Choroid plexus epithelial cell (primary cell): ENCODE data around the gene LSM12.

Experiments used
- DNase-seq: peaks from one replicate; pipeline ENCODE4 v3.0.0-alpha.2; 2010; ENCODE audit warnings: low read depth
- H3K4me3 ChIP-seq: 2 replicates; pipeline ENCODE4 v1.5.1; 2011; ENCODE audit warnings: low read depth, mild to moderate bottlenecking, control low read depth, low read length, moderate library complexity
- TF ChIP-seq, protein P1 (sequence below): conservative IDR thresholded peaks from 2 replicates; pipeline ENCODE4 v1.5.1; 2011; ENCODE audit warnings: low read depth, mild to moderate bottlenecking, control low read depth, inconsistent platforms, low read length, moderate library complexity

LSM12 gene

DNA sequence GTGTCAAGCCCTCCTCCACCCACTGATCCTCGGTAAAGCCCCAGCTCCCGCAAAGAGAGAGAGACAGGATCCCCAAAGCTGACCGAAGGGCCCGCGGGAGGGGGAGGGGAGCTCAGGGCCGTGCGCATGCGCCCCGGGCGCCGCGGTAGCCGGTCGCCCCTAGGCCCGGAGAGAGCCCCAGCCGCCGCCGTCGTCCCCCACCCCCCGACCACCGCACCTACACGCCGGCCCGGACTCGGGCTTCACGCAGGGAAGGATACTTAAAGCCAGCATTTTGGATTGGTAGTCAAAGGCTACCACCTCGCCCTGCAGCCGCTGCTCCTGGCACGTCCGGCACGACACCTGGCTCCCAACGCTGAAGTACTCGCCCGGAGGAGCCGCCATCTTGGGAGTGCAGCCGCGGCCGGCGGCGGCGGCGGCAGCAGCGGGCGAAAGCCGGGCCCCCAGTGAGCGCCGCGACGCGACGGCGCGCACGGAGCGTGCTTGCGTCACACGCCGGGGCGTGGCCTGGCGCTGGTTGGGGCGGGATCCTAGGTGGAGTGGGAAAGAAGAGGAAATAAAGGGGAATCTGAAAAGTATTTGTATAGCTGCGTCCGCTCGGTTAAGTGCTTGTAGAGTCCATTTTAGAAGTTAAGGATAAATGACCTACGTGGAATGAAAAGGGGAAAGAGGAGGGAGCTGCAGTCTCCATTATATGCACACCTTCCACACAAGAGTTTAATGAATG, at the start of gene LSM12:
TSS of gene LSM12 (minus strand) at position 468 of the 727 bp plus-strand sequence. CDS start at position 384, 84 bp downstream.
- TF ChIP-seq, protein P1, sequence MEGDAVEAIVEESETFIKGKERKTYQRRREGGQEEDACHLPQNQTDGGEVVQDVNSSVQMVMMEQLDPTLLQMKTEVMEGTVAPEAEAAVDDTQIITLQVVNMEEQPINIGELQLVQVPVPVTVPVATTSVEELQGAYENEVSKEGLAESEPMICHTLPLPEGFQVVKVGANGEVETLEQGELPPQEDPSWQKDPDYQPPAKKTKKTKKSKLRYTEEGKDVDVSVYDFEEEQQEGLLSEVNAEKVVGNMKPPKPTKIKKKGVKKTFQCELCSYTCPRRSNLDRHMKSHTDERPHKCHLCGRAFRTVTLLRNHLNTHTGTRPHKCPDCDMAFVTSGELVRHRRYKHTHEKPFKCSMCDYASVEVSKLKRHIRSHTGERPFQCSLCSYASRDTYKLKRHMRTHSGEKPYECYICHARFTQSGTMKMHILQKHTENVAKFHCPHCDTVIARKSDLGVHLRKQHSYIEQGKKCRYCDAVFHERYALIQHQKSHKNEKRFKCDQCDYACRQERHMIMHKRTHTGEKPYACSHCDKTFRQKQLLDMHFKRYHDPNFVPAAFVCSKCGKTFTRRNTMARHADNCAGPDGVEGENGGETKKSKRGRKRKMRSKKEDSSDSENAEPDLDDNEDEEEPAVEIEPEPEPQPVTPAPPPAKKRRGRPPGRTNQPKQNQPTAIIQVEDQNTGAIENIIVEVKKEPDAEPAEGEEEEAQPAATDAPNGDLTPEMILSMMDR, result no peak
- peak within 1 kb of the TSS; percentile 80 for H3K4me3 ChIP-seq
- peak; percentile 93 for DNase-seq

DNA sequence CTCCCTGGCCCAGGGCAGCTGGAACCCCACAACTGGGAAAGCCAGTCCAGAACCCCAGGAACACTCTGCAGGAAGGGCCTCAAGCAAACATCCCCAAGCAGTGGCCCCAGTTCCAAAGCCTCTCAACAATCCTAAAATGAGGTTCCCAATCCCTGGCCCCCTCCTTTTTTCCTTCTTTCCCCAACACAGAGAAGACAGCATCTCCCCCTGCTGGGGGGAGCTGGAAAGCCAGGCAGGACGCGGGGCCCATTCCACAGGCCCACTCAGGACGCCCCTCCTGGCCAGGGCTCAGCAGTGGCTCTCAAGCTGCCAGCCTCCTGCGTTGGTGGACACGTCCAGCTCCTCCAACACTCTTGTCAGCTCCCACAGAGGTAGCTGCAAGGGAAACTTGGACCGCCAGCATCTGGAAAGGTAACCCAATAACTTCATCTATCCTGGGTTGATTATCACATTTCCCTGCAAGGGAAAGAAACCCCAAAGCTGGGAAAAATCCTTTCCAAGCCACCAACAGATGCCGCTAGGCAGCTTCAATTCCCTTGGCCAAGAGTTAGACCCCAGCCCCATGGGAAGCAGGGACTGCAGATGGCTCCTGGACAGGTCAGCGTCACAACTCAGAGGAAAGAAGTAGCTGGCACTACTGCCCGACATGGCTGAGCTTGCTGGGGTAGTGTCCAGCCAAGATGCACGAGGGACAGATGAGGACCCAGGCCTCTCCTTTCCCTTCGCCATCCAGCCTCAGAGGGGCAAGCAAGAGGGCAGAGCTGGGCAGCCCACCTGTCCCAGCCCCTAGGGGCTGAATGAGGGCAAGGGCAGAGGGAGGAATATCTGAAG, 49.3 kb upstream of the LSM12 start:
- no peak overlapping the region for H3K4me3 ChIP-seq
- peak; percentile 58 for DNase-seq
- TF ChIP-seq, protein P1, result peak; percentile 93

DNA sequence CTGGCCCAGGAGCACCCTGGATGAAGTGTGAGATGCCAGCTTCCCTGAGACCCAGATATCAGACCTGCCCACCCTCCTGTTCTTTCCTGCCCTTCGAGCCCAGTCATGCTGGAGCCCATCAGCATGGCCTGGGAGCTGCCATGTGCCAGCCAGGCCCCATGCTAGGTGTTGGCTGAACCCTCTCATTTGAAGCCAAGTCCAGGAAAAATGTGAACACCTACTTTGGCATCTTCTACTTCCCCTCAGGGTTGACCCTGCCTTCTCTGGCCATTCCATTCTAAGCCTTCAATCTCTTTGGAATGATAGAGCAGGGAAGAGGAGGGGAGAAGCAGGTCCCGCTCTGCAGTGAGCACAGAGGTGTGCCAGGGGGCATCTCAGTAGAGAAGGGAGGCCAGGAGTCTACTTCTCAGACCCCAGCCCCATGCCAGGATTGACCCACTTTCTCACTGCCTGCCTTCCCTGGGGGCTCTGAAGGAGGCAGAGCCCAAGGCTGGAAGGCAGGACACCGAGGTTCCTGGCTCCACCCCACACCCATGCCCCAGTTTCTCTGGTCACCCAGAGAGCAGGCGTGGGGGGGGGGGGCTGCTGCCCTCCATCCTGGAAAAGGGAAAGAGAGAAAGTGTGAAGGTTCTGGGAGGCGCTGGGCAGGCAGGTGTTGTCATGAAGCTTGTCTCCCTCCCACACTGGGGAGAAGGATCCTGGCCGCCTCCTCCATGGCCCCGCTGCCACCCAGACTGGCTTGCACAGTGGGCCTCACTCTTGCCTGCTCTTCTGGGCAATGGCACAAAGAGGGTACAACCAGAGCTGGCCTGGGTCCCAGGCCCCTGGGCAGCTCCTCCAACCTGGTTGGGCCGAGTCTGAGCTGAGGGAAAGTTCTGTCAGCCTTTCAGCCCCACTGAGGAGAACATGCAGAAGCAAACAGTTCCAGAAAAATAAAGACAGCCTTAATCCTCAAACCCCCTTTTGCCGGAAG, 47.7 kb upstream of the LSM12 start:
- TF ChIP-seq, protein P1, result no peak
- no peak overlapping the region for H3K4me3 ChIP-seq
- DNase-seq, result no peak

DNA sequence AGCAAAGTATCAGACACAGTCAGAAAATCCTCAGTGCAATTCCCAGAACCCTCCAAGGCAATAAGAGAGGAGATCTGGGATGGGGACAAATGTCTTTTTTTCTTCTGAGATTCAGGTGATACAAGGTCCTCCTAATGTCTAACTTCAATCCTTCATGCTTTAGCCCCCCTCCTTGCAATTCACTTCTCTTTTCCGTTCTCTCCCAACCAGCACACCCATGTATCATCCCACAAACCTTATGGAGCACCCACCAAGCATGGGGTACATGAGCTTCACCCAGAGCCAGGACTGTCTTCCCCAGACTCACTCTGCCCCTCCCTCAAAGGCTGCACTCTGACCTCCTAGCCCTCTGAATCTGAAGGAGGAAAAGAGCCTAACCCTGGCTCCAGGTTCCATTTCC, 46.9 kb upstream of the LSM12 start:
- TF ChIP-seq, protein P1, result no peak
- DNase-seq, result no peak
- H3K4me3 ChIP-seq, result no peak overlapping the region

DNA sequence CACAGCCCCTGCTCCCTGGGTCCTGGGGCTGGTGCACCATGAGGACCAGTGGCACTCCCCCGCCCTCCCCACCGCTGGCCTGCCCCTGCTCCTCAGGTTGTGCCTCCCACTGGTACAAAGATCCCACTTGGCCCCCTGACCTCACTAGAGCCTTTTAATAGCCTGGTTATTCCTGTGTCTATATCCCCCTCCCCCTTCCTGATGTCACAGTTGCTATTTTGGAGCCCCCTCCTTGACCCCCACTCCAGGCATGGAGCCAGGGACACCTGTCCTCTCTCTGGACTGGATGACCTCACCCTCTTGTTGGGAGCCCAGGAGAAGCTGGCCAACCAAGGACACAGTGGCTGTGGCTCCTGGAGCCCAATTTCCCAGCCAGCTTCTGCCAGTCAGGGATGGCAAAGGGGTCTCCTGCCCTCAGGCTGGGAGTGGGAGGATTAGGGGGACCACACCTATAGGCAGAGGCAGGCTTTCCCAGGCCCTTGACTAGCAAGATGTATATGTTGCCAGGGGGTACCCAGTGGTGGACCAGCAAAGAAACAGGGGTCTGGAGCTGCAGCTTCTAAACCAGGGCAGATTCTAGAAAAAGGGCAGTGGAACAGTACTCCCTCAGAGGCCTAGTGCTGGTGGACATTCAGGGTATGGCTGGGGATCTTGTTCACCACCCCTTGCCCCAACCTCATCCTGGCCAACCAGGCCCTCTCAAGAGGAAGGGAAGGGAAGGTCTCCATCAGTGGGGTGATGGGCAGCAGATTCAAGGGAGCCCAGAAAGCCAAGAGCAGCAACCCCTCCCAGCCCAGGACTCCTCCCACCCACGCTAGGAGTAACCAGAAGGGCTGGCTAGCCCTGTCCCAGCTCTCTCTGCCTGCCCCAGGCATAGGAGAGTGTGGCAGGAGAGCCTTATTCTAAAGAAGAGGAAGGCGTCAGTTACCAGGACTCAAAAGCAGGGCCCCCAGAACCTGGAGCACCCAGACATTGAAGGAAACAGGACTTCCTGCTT, 46.1 kb upstream of the LSM12 start:
- no peak for DNase-seq
- TF ChIP-seq, protein P1, result no peak
- H3K4me3 ChIP-seq, result no peak overlapping the region
